ENCODE results near the gene FRMD1.

DNA sequence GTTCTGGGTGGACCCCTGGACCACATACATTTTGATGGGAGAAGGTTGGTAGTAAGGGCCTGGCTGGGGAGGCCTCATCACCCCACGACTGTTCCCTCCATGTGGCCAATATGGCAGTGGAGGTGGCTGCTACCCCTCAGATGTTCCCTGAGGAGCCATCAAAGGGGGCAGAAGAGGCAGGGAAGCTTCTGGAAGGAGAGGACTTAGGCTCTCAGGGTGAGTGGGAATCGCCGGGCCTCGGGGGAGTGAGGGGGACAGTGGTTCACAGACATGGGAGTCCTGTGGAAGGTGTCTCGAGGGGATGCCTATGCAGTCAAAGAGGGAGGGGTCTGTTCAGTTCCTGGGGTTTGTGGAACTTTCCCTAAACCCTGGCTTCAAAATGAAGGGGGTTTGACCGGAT is 32.9 kb upstream of the FRMD1 start:
- no peak for TF ChIP-seq POLR2AphosphoS5 (IDR thresholded peaks at IDR 0.05; ENCODE audit: borderline replicate concordance, low read depth, low read length)
- TF ChIP-seq EZH2 (IDR thresholded peaks at IDR 0.05), result no peak
- TF ChIP-seq FOXP2 (optimal IDR thresholded peaks at IDR 0.05; ENCODE audit: control extremely low read depth, extremely low read length, insufficient read depth), result no peak
